Motor neuron (in vitro differentiated cells): Measurements from ENCODE around the gene AK4. TPM values are rescaled to one million over a fixed set of nuclear protein-coding genes. Genes with fewer than 3 reads are reported as not detected.
A peak's percentile ranks its signal among the peaks of the same experiment; 100 is the strongest.

ENCODE experiments used
- ATAC-seq, 8 experiments: fragments of 200-7000 bp; cut with Tn5 transposase; replicated peaks in 6 of 8; 2 replicates each; pipeline ENCODE4 v1.8.0; 2021; ENCODE audit warnings: mild to moderate bottlenecking in 8 of 8, moderate library complexity in 8 of 8
- H3K27ac ChIP-seq, 2 donors: fragments of 250-450 bp; sonication (Bioruptor Pico); 2 replicates each; pipeline ENCODE4 v1.9.0; 2021; ENCODE audit warnings: antibody characterized with exemption in 2 of 2, mild to moderate bottlenecking in 2 of 2, moderate library complexity in 1 of 2
- H3K4me1 ChIP-seq, 2 donors: fragments of 250-450 bp; sonication (Bioruptor Pico); replicated peaks in 1 of 2; 2 replicates each; pipeline ENCODE4 v1.6.1; 2021; ENCODE audit warnings: antibody characterized with exemption in 2 of 2, mild to moderate bottlenecking in 2 of 2, moderate library complexity in 1 of 2
- H3K4me3 ChIP-seq, 5 donors: fragments of 250-450 bp; sonication (Bioruptor Pico); 2 replicates each; pipeline ENCODE4 v1.9.0; 2021; ENCODE audit warnings: antibody characterized with exemption in 5 of 5, mild to moderate bottlenecking in 5 of 5, moderate library complexity in 4 of 5
- WGBS, 10 experiments: fragments of 450-650 bp; shearing (Covaris generic); methylation state at CpG; one replicate each; pipeline ENCODE4 v1.0.0; 2022; 5-methylcytosine and 5-hydroxymethylcytosine counted together
- in situ Hi-C, 9 experiments: fragments of 400-800 bp; cut with MboI; loops; one replicate each; pipeline ENCODE4 v1.15.0; 2021; ENCODE audit warnings: low sequenced_read_pairs in 9 of 9, low pct_unique_long_range_greater_than_20kb in 2 of 9; ENCODE audit not compliant: unreplicated experiment in 9 of 9
- total RNA-seq, 8 experiments: library from RNA; unstranded; fragments of 300-600 nt; gene quantifications; 2 replicates each; pipeline versions ENCODE4 v1.2.3 to v1.2.4, GENCODE V29; 2022

The AK4 gene
- total RNA-seq, 8 experiments from 2014 or later: 2.7 to 45.6 (median 27.2) TPM

DNA sequence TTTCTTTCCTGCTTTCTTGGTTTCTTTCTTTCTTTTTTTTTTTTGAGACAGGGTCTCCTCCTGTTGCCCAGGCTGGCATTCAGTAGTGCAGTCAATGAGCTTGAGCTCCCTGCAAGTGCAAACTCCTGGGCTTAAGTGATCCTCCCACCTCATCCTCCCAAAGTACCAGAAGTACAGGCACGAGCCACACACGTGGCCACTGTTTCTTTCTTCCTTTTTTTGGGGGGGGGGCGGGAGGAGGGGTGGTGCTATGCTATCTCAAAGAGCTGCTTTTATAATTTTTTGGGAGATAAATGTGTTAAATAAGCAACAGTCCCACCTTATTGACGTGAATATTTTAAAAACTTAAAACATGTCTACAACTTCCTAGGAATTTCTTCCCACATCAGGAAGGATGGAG lies 42.2 kb downstream of the AK4 start:
- 74 to 100% (median 90%) methylated on average over 1 to 4 of the region's 4 CpGs for WGBS, 10 experiments
- Histone ChIP-seq H3K27ac (no peak overlapping the region), H3K4me3 (no peak overlapping the region), H3K4me1 (no peaks in the 10 kb centered on the region)
- no peak for ATAC-seq
- in situ Hi-C loops: no loop called here

DNA sequence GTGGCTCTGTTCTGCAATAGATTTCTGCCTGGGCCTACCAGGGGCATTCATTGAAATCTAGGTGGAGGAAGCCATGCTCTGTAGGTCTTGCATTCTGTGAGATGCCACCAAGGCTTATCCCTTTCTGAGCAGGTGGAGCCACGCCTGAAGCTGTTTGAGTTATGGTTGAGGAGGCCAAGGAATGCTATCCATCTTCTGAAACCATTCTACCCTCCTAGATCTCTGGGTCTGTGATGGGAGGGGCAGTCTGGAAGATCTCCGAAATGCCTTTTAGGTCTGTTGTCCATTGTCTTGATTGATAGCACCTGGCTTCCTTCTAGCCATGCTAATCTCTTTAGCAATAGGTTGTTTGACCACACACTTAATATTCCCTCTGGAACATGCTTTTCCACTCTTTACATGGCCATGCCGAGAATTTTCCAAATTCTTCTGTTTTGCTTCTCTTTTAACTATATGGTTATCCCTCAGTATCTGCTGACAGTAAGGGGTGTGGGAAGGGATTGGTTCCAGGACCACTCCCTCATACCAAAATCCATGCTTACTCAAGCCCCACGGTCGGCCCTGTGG lies 45.2 kb downstream of the AK4 start:
- Histone ChIP-seq H3K27ac (no peak overlapping the region), H3K4me3 (no peak overlapping the region), H3K4me1 (no peaks in the 10 kb centered on the region)
- 69 to 100% (median 95%) methylated on average over 1 to 5 of the region's 5 CpGs; no CpG with 5 or more reads in 2 of the 10 experiments for WGBS, 10 experiments
- ATAC-seq: no peak
- in situ Hi-C loops: no loop called here

DNA sequence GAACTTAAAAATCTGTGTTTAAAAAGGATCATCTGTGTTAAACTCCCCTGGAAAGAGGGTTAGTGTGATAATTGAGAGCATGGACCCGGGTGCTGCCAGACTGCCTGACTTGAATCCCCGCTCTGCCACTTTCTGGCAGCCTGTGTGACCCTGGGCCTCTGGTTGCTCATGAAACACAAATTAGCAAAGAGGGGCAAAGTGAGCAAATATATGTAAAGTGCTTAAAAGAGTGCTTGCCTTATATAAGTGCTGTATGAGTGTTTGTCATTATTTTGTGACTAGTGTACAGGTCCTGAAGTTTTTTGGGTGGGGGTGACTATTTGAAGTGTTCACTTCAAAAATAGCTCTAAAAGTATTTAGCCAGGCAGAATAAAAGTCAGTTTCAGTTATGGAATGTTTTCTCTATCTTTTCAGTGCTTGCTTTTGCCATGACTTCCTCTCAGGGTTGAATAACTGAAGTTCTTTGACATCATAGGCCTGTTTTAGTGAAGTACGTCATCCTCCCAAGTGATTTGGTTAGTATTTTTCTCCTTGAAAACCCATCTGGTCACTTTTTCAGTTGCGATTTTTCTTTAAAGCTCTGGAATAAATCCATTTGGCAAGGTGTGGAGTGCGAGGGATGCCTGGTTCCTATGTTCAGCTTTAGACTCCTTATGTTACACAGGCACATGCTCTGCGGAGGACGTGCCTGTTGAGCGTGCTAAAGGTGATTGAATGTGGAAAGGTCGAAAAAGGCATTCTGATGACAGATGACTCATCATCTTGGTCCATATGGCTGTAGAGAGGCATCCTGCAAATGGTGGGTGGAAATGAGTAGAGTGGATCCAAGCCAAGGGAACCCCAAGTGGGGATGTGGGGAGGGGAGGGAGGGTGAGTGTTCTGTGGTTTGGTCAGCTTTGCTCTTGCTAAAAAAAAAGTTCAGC lies 47.8 kb downstream of the AK4 start:
- 65 to 100% (median 90%) methylated on average over 1 to 9 of the region's 9 CpGs; no CpG with 5 or more reads in 1 of the 10 experiments for WGBS, 10 experiments
- ATAC-seq: no peak
- in situ Hi-C loops: no loop called here
- no peak overlapping the region for H3K4me3 ChIP-seq
- H3K4me1 ChIP-seq: no peaks in the 10 kb centered on the region
- no peak overlapping the region for H3K27ac ChIP-seq

DNA sequence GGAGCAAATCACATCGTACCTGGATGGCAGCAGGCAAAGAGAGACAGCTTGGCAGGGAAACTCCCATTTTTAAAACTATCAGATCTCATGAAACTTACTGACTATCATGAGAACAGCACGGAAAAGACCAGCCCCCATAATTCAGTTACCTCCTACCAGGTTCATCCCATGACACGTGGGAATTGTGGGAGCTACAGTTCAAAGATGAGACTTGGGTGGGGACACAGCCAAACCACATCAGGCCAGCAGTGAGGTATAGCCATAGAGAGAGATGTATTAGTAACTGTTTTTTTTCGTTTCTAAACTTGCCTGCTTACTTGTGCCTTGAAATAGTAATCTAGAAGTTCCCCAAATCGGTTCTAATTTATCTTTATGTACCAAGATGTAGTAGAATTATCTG lies 48.9 kb downstream of the AK4 start:
- Histone ChIP-seq H3K4me3 (no peak overlapping the region), H3K27ac (no peak overlapping the region), H3K4me1 (no peaks in the 10 kb centered on the region)
- ATAC-seq: no peak
- 39 to 100% (median 88%) methylated on average over 1 to 5 of the region's 5 CpGs; no CpG with 5 or more reads in 1 of the 10 experiments for WGBS, 10 experiments
- in situ Hi-C loops: no loop called here

DNA sequence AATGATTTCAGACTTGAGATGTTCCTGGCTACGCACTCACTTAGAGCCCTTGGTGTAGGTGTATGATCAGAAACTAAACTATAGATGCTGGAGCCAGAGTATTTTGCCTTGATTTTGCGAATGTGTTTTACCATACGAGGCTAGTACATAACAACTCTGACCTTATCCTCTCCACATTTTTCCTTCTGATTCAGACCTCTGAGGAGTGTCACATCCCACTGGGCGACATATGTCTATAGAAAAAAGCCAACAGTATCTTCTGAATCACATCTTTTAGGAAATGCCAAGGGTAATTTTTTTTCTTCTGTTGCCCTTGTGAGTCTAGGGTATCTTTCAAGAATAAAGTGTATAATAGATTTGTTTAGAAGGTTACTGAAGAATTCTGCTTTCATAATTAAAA lies 49.6 kb downstream of the AK4 start:
- ATAC-seq: no peak
- Histone ChIP-seq H3K4me3 (no peak overlapping the region), H3K4me1 (no peaks in the 10 kb centered on the region), H3K27ac (no peak overlapping the region)
- in situ Hi-C loops: no loop called here
- WGBS, 10 experiments: 60 to 100% (median 90%) methylated on average over 1 to 4 of the region's 4 CpGs; no CpG with 5 or more reads in 1 of the 10 experiments

DNA sequence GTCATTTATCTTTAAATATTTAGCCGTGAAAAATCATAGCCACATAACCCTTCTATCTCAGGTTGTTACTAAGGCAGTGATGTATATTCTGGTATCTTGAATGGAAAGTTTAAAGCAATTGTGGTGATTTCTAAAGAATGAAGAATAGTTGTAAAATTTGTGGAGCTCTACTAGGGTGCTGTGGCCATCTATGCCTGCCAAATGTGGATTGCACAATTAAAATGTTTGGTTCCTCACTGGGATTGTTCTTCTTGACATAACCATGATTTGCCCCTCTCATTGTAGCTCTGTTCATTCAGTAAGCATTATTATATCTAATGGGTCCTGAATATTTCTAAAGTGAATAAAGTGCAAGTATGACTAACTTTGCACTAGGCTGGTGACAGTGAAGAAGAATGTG lies 50.1 kb downstream of the AK4 start:
- no peak for ATAC-seq
- WGBS, 10 experiments: 0 to 100% (median 56%) methylated on average over 1 of the region's 1 CpG; no CpG with 5 or more reads in 3 of the 10 experiments
- Histone ChIP-seq H3K4me1 (no peaks in the 10 kb centered on the region), H3K4me3 (no peak overlapping the region), H3K27ac (no peak overlapping the region)
- in situ Hi-C loops: no loop called here

DNA sequence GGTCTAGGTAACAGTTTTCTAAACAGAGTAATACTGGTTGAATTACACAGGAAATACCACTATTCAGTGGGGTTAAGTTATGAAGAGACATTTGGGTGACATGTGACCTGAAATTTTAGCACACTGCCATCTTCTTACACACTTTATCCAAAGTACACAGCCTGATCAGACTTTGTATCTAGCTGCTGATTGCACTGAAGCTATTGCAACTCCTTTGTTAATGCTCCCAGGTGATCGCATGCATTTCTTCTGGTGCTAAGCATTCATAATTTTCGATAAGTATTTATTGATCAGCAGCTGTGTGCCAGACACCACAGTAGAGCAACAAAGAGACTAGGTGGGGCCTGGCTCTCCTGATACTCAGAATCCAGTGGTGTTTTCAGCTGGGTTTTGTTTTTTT lies 52.4 kb downstream of the AK4 start:
- no peak overlapping the region for H3K27ac ChIP-seq
- no peak for ATAC-seq
- in situ Hi-C loops: loop anchor here in 3 of 9 experiments (10.0 to 25.0 kb wide), 2 partner anchors 46 to 138 kb away; no protein-coding TSS in a partner anchor
- WGBS, 10 experiments: 40 to 100% (median 88%) methylated on average over 1 to 2 of the region's 2 CpGs; no CpG with 5 or more reads in 1 of the 10 experiments
- H3K4me1 ChIP-seq: no peaks in the 10 kb centered on the region
- no peak overlapping the region for H3K4me3 ChIP-seq

DNA sequence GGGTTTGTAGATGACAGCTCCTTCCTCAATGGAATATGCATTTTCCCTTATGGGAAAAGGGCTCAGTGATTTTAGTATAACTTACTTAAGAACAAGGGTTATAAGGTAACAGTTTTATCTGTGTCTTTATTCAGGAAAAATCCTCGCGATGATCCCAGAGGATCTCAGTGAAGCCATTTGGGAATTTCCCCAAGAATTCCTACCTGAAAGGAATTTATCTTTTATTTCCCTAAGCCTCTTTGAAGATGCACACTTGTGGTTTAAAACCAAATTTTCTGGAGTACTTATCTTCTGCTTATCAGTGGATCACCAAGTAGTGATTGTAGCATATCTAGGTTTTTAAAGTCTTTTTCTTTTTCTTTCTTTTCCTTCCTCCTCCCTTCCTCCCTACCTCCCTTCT lies 58.8 kb downstream of the AK4 start:
- Histone ChIP-seq H3K4me1 (no peaks in the 10 kb centered on the region), H3K27ac (no peak overlapping the region), H3K4me3 (no peak overlapping the region)
- in situ Hi-C loops: loop anchor here in 3 of 9 experiments (10.0 to 25.0 kb wide), 2 partner anchors 52 to 145 kb away; no protein-coding TSS in a partner anchor
- ATAC-seq: no peak
- 81 to 100% (median 93%) methylated on average over 2 of the region's 2 CpGs; no CpG with 5 or more reads in 2 of the 10 experiments for WGBS, 10 experiments

DNA sequence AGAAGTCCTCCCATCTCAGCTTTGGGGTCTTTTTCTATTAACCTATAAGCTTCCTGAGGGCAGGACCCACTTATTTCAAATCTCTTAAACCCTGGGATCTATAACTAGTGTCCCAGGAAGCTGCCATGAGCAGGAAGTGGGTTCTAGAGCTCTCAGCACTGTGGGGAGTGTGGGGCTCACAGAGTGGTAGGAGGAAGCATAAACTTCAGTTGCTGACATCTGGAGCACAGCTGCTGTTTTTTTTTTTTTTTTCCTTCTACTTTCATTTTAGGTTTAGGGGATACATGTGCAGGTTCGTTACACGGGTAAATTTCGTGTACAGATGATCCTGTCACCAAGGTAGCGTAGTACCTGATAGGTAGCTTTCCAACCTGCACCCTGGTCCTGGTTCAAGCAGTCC lies 59.3 kb downstream of the AK4 start:
- in situ Hi-C loops: loop anchor here in 3 of 9 experiments (10.0 to 25.0 kb wide), 2 partner anchors 53 to 145 kb away; no protein-coding TSS in a partner anchor
- ATAC-seq: peak in 2 of 8 experiments; percentile 15 to 62
- 27 to 100% (median 84%) methylated on average over 1 to 4 of the region's 4 CpGs; no CpG with 5 or more reads in 2 of the 10 experiments for WGBS, 10 experiments
- Histone ChIP-seq H3K27ac (no peak overlapping the region), H3K4me3 (no peak overlapping the region), H3K4me1 (no peaks in the 10 kb centered on the region)

DNA sequence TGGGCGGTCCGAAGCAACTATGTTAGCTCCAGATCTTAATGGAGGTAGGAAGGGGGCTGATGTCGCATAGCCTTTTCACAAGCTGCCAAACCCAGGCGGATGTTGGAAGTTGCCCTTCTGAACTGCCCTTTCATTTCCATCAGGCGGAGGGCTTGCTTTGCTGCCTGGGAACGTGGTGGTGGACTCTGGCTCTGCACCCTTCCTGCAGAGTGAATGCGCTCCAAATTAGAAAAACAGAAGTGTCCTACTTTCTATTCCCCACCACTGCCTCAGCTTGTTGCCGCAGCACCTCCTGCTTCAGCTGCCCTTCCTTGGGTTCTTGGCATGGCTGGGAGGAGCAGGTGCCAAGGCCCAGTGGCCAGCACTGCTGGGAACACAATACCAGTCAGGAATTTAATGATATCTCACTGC lies 60.6 kb downstream of the AK4 start:
- in situ Hi-C loops: loop anchor here in 3 of 9 experiments (10.0 to 25.0 kb wide), 2 partner anchors 54 to 146 kb away; no protein-coding TSS in a partner anchor
- no peak overlapping the region for H3K4me3 ChIP-seq
- H3K27ac ChIP-seq: no peak overlapping the region
- ATAC-seq: peak in 4 of 8 experiments; percentile 19 to 58 (median 34)
- no peaks in the 10 kb centered on the region for H3K4me1 ChIP-seq
- 47 to 100% (median 79%) methylated on average over 1 to 8 of the region's 8 CpGs; no CpG with 5 or more reads in 2 of the 10 experiments for WGBS, 10 experiments

DNA sequence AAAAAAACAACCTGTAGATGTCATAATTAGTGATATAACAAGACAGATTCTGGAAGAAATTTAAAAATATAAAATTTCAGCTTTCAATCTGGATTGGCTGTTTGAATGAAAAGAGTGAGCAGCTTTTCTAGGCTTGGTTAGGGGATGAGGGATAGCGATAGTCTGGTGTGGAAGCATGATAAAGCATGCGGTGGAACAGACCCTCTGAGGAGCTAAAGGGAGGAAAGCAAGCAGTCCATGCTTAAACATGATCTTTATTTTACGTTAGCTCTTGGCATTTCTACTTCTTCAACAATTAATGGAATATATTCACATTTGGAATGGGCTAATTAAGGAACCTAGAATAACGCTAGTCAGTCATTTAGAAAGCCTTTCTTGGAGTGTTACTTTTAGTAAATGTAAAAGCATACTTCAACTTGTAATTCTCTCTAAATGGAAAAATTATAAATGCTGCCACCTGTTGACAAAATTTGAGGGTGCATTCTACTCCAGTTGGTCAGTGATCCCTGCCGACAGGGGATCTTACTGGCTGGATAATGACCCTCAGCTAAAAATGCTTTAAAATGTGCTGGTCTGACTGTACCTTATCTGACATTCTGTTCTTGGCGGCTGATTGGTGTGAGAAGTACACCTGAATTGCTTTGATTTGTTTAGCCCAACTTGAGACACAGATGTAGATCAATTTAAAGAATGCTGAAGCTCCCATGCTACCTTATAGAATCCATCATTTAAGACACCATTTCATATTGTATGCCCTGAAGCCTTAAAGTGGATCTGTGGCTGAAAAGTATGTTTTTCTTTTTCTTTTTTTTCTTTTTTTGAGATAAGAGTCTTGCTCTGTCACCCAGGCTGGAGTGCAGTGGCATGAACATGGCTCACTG lies 61.2 kb downstream of the AK4 start:
- Histone ChIP-seq H3K27ac (no peak overlapping the region), H3K4me1 (no peaks in the 10 kb centered on the region), H3K4me3 (no peak overlapping the region)
- in situ Hi-C loops: loop anchor here in 3 of 9 experiments (10.0 to 25.0 kb wide), 2 partner anchors 54 to 147 kb away; no protein-coding TSS in a partner anchor
- WGBS, 10 experiments: 20 to 88% (median 65%) methylated on average over 1 to 6 of the region's 6 CpGs
- peak in 4 of 8 experiments; percentile 36 to 79 (median 64) for ATAC-seq

DNA sequence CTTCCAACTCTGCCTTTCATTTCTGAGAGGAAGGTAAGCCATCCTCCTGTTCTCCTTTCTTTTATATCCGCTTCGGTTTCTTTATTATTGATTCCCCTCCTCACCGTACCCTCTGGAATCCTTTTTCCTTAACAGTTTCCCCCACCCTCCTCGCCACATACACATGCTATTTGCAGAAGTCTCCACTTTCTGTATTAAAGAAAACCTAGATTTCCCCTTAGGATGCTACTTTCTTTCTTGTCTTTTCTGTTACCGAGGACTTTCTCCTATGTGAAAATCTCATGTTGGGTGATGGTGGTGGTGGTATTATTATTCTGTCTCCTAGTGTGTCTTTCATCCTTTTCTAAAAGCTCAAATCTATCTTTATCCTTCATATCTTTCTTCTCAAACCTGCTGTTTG lies 62.3 kb downstream of the AK4 start:
- ATAC-seq: no peak
- no peaks in the 10 kb centered on the region for H3K4me1 ChIP-seq
- no peak overlapping the region for H3K27ac ChIP-seq
- H3K4me3 ChIP-seq: no peak overlapping the region
- in situ Hi-C loops: loop anchor here in 3 of 9 experiments (25.0 kb wide), 1 partner anchor 148 kb away; no protein-coding TSS in a partner anchor
- 87 to 100% (median 97%) methylated on average over 1 to 5 of the region's 5 CpGs for WGBS, 10 experiments
